GM12878 (cell line): ENCODE measurements around the gene CCR1. TPM values are rescaled to one million over a fixed set of nuclear protein-coding genes. Genes with fewer than 3 reads are reported as not detected.

Experiments
- CBX3 ChIP-seq: fragments of 200-600 bp; sonication (generic); IDR thresholded peaks from 2 replicates; pipeline ENCODE4 v1.6.1; 2016; ENCODE audit warnings: low read depth, borderline replicate concordance
- CHD2 ChIP-seq: IDR thresholded peaks from 2 replicates; pipeline ENCODE4 v1.6.1; 2011; ENCODE audit warnings: low read depth, low read length, improper control_type of control experiment, borderline replicate concordance
- JUNB ChIP-seq: IDR thresholded peaks from 2 replicates; pipeline ENCODE4 v1.6.1; 2016; ENCODE audit warnings: antibody characterized with exemption, mild to moderate bottlenecking
- KAT2A ChIP-seq: conservative IDR thresholded peaks from 2 replicates; pipeline ENCODE4 v1.6.1; 2011; ENCODE audit warnings: low read depth, low read length; ENCODE audit not compliant: control insufficient read depth
- MEF2A ChIP-seq: IDR thresholded peaks from 2 replicates; pipeline ENCODE4 v1.6.1; 2011; ENCODE audit warnings: low read depth, mild to moderate bottlenecking, low read length, moderate library complexity; ENCODE audit not compliant: insufficient read depth
- YBX1 ChIP-seq: fragments of 450-650 bp; IDR thresholded peaks from 2 replicates; pipeline ENCODE4 v1.6.1; 2016; ENCODE audit warnings: antibody characterized with exemption
- polyA plus RNA-seq, 11 experiments: library from polyadenylated mRNA; depleted of rRNA in 4 of 11; unstranded in 6 of 11; stranded (reverse) in 5 of 11; fragments of >200 nt; fragmentation: Nextera tagmentation in 4 of 11; fragmentation: Illumina TruSeq in 1 of 11; extraction: Ambion mirVana in 4 of 11; extraction: Trizol in 1 of 11; gene quantifications; 1 replicate in 1 of 11; 2 replicates in 10 of 11; pipeline versions ENCODE4 v1.2.1 to v1.2.3, GENCODE V29; 2011 to 2016; ENCODE audit warnings: inconsistent platforms in 2 of 11, missing spikeins in 2 of 11, low read depth in 1 of 11
- total RNA-seq, 4 experiments: library from RNA; depleted of rRNA in 3 of 4; stranded (reverse); fragments of >200 nt in 3 of 4; fragmentation: Illumina TruSeq in 1 of 4; extraction: Trizol in 1 of 4; gene quantifications; 2 replicates each; pipeline versions ENCODE4 v1.2.1 to v1.2.3, GENCODE V29; 2013 to 2021
- TF ChIP-seq, protein P1 (sequence below): fragments of 450-650 bp; IDR thresholded peaks from 2 replicates; pipeline ENCODE4 v1.6.1; 2016; ENCODE audit warnings: mild to moderate bottlenecking, moderate library complexity, borderline replicate concordance
- TF ChIP-seq, protein P2 (sequence below): fragments of 450-650 bp; IDR thresholded peaks from 2 replicates; pipeline ENCODE4 v1.6.1; 2017; ENCODE audit warnings: mild to moderate bottlenecking, moderate library complexity

The CCR1 gene
- total and polyA plus RNA-seq, 10 of the 15 experiments (the other 5 are each of a cell fraction or from before 2014, with no cell fraction given): 2.3 to 11.0 (median 7.8) TPM

DNA sequence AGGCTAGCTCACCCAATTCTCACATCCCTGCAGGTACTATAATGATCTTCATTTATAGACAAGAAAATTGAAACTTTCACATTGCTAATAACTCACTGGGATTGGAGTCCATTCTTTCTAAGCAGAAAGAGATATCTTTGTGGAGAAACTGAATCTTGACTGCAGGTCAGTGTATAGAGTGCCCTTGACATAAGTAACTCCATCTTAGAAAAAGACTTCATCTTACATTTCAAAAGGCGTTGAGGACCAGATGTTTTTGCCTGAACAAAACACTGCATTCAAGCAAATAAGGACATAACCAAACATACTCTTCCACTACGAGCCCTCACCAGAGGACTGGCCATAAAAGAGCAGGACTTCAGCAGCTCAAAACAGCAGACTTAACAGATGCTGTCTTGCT, 27.3 kb upstream of the CCR1 start (continued):
- TF ChIP-seq, protein P1, sequence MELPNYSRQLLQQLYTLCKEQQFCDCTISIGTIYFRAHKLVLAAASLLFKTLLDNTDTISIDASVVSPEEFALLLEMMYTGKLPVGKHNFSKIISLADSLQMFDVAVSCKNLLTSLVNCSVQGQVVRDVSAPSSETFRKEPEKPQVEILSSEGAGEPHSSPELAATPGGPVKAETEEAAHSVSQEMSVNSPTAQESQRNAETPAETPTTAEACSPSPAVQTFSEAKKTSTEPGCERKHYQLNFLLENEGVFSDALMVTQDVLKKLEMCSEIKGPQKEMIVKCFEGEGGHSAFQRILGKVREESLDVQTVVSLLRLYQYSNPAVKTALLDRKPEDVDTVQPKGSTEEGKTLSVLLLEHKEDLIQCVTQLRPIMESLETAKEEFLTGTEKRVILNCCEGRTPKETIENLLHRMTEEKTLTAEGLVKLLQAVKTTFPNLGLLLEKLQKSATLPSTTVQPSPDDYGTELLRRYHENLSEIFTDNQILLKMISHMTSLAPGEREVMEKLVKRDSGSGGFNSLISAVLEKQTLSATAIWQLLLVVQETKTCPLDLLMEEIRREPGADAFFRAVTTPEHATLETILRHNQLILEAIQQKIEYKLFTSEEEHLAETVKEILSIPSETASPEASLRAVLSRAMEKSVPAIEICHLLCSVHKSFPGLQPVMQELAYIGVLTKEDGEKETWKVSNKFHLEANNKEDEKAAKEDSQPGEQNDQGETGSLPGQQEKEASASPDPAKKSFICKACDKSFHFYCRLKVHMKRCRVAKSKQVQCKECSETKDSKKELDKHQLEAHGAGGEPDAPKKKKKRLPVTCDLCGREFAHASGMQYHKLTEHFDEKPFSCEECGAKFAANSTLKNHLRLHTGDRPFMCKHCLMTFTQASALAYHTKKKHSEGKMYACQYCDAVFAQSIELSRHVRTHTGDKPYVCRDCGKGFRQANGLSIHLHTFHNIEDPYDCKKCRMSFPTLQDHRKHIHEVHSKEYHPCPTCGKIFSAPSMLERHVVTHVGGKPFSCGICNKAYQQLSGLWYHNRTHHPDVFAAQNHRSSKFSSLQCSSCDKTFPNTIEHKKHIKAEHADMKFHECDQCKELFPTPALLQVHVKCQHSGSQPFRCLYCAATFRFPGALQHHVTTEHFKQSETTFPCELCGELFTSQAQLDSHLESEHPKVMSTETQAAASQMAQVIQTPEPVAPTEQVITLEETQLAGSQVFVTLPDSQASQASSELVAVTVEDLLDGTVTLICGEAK: no peak
- TF ChIP-seq, protein P2, sequence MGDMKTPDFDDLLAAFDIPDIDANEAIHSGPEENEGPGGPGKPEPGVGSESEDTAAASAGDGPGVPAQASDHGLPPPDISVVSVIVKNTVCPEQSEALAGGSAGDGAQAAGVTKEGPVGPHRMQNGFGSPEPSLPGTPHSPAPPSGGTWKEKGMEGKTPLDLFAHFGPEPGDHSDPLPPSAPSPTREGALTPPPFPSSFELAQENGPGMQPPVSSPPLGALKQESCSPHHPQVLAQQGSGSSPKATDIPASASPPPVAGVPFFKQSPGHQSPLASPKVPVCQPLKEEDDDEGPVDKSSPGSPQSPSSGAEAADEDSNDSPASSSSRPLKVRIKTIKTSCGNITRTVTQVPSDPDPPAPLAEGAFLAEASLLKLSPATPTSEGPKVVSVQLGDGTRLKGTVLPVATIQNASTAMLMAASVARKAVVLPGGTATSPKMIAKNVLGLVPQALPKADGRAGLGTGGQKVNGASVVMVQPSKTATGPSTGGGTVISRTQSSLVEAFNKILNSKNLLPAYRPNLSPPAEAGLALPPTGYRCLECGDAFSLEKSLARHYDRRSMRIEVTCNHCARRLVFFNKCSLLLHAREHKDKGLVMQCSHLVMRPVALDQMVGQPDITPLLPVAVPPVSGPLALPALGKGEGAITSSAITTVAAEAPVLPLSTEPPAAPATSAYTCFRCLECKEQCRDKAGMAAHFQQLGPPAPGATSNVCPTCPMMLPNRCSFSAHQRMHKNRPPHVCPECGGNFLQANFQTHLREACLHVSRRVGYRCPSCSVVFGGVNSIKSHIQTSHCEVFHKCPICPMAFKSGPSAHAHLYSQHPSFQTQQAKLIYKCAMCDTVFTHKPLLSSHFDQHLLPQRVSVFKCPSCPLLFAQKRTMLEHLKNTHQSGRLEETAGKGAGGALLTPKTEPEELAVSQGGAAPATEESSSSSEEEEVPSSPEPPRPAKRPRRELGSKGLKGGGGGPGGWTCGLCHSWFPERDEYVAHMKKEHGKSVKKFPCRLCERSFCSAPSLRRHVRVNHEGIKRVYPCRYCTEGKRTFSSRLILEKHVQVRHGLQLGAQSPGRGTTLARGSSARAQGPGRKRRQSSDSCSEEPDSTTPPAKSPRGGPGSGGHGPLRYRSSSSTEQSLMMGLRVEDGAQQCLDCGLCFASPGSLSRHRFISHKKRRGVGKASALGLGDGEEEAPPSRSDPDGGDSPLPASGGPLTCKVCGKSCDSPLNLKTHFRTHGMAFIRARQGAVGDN: no peak
- no peak for TF ChIP-seq MEF2A
- no peak for TF ChIP-seq YBX1
- TF ChIP-seq KAT2A: no peak
- no peak for TF ChIP-seq JUNB
- TF ChIP-seq CHD2: no peak
- no peak for TF ChIP-seq CBX3
